Mesendoderm (in vitro differentiated cells): Measurements from ENCODE around the gene AJM1.
A peak's percentile ranks its signal among the peaks of the same experiment; 100 is the strongest.

Experiments used
- DNase-seq: peaks from one replicate; pipeline ENCODE4 v3.0.0; 2013
- H2AK5ac ChIP-seq: 2 replicates; pipeline ENCODE4 v1.6.1; 2013; ENCODE audit warnings: low read length, inconsistent platforms
- H2BK120ac ChIP-seq: 2 replicates; pipeline ENCODE4 v1.6.1; 2013; ENCODE audit warnings: low read depth, mild to moderate bottlenecking, low read length, moderate library complexity, mixed read lengths
- H2BK15ac ChIP-seq: replicated peaks from 2 replicates; pipeline ENCODE4 v1.6.1; 2013; ENCODE audit warnings: low read depth, mild to moderate bottlenecking, moderate library complexity
- H2BK5ac ChIP-seq: 2 replicates; pipeline ENCODE4 v1.6.1; 2013; ENCODE audit warnings: low read length, inconsistent platforms
- H3K18ac ChIP-seq: 2 replicates; pipeline ENCODE4 v1.6.1; 2013; ENCODE audit warnings: mild to moderate bottlenecking, low read length, mixed read lengths
- H3K23ac ChIP-seq: one replicate; pipeline ENCODE4 v1.6.1; 2013; ENCODE audit warnings: low read length
- H3K27ac ChIP-seq: 2 replicates; pipeline ENCODE4 v1.5.1; 2013; ENCODE audit warnings: low read depth, mild to moderate bottlenecking, inconsistent platforms, low read length, moderate library complexity
- H3K27me3 ChIP-seq: 2 replicates; pipeline ENCODE4 v1.6.1; 2013; ENCODE audit warnings: low read length, control low read depth, mild to moderate bottlenecking, inconsistent platforms; ENCODE audit not compliant: insufficient read depth, poor library complexity
- H3K36me3 ChIP-seq: 2 replicates; pipeline ENCODE4 v1.6.1; 2013; ENCODE audit warnings: low read length, inconsistent platforms; ENCODE audit not compliant: control insufficient read depth, insufficient read depth
- H3K4ac ChIP-seq: one replicate; pipeline ENCODE4 v1.6.1; 2013; ENCODE audit warnings: low read depth, mild to moderate bottlenecking, low read length, moderate library complexity
- H3K4me1 ChIP-seq: 2 replicates; pipeline ENCODE4 v1.6.1; 2013; ENCODE audit warnings: low read depth, low read length, inconsistent platforms; ENCODE audit not compliant: control insufficient read depth
- H3K4me2 ChIP-seq: 2 replicates; pipeline ENCODE4 v1.6.1; 2013; ENCODE audit warnings: low read length
- H3K4me3 ChIP-seq: 2 replicates; pipeline ENCODE4 v1.5.1; 2013; ENCODE audit warnings: mild to moderate bottlenecking, low read length
- H3K56ac ChIP-seq: one replicate; pipeline ENCODE4 v1.6.1; 2013; ENCODE audit warnings: low read length
- H3K79me1 ChIP-seq: 2 replicates; pipeline ENCODE4 v1.6.1; 2013; ENCODE audit warnings: low read length, inconsistent platforms
- H3K79me2 ChIP-seq: 2 replicates; pipeline ENCODE4 v1.6.1; 2013; ENCODE audit warnings: mild to moderate bottlenecking, low read length; ENCODE audit not compliant: control insufficient read depth, insufficient read depth
- H3K9ac ChIP-seq: 2 replicates; pipeline ENCODE4 v1.6.1; 2013; ENCODE audit warnings: low read length, inconsistent platforms
- H4K5ac ChIP-seq: one replicate; pipeline ENCODE4 v1.6.1; 2013; ENCODE audit warnings: low read length
- H4K8ac ChIP-seq: one replicate; pipeline ENCODE4 v1.6.1; 2013; ENCODE audit warnings: low read depth, mild to moderate bottlenecking, control low read depth, low read length, moderate library complexity
- WGBS: extraction: QIAGEN DNeasy Blood & Tissue Kit; methylation state at CpG from one replicate; pipeline ENCODE4 v1.1.7; 2013; ENCODE audit warnings: low lambda C conversion rate, missing lambda C conversion rate; ENCODE audit not compliant: insufficient coverage; ENCODE audit errors: extremely low coverage; 5-methylcytosine and 5-hydroxymethylcytosine counted together

Gene AJM1

GRCh38 chr9:136815422-136815782 is 26.9 kb upstream of the AJM1 start:
- no peak overlapping the region for H3K9ac ChIP-seq
- H2AK5ac ChIP-seq: no peak overlapping the region
- no peak overlapping the region for H3K4me3 ChIP-seq
- no peak overlapping the region for H3K56ac ChIP-seq
- no peak overlapping the region for H2BK120ac ChIP-seq
- H3K4ac ChIP-seq: no peak overlapping the region
- H3K36me3 ChIP-seq: peaks cover 6% of the 10 kb centered on the region
- H4K8ac ChIP-seq: no peak overlapping the region
- no peak overlapping the region for H3K27ac ChIP-seq
- no peak overlapping the region for H3K18ac ChIP-seq
- no peak overlapping the region for H2BK15ac ChIP-seq
- no peak overlapping the region for H3K4me2 ChIP-seq
- no CpG with 5 or more reads among the region's 1 CpG for WGBS
- no peaks in the 10 kb centered on the region for H3K4me1 ChIP-seq
- H3K27me3 ChIP-seq: no peaks in the 10 kb centered on the region
- H4K5ac ChIP-seq: no peak overlapping the region
- H2BK5ac ChIP-seq: no peak overlapping the region
- DNase-seq: no peak
- no peak overlapping the region for H3K23ac ChIP-seq
- H3K79me1 ChIP-seq: peaks cover 21% of the 10 kb centered on the region
- H3K79me2 ChIP-seq: peaks cover 27% of the 10 kb centered on the region

GRCh38 chr9:136820971-136821825 is 21.1 kb upstream of the AJM1 start:
- peaks cover 7% of the 10 kb centered on the region for H3K36me3 ChIP-seq
- H2AK5ac ChIP-seq: no peak overlapping the region
- H3K79me2 ChIP-seq: peaks cover 4% of the 10 kb centered on the region
- peak overlapping the region; percentile 22 for H3K27ac ChIP-seq
- no peak overlapping the region for H2BK15ac ChIP-seq
- peak overlapping the region; percentile 24 for H3K23ac ChIP-seq
- peak overlapping the region; percentile 33 for H3K18ac ChIP-seq
- WGBS: no CpG with 5 or more reads among the region's 83 CpGs
- no peak overlapping the region for H3K4ac ChIP-seq
- H3K4me2 ChIP-seq: peak overlapping the region; percentile 17
- H3K4me3 ChIP-seq: no peak overlapping the region
- H3K56ac ChIP-seq: peak overlapping the region; percentile 51
- H4K8ac ChIP-seq: no peak overlapping the region
- H2BK120ac ChIP-seq: no peak overlapping the region
- DNase-seq: peak; percentile 47
- H3K4me1 ChIP-seq: no peaks in the 10 kb centered on the region
- peak overlapping the region; percentile 77 for H3K9ac ChIP-seq
- no peak overlapping the region for H2BK5ac ChIP-seq
- H4K5ac ChIP-seq: no peak overlapping the region
- peaks cover 9% of the 10 kb centered on the region for H3K79me1 ChIP-seq
- no peaks in the 10 kb centered on the region for H3K27me3 ChIP-seq

GRCh38 chr9:136821826-136822544 is 20.3 kb upstream of the AJM1 start:
- Histone ChIP-seq H3K27me3 (no peaks in the 10 kb centered on the region), H2BK15ac (no peak overlapping the region), H3K79me2 (peaks cover 4% of the 10 kb centered on the region), H3K4me3 (no peak overlapping the region), H3K18ac (peak overlapping the region; percentile 33), H3K4me2 (peak overlapping the region; percentile 5), H3K27ac (peak overlapping the region; percentile 22), H4K8ac (no peak overlapping the region), H3K36me3 (peaks cover 7% of the 10 kb centered on the region), H2AK5ac (no peak overlapping the region), H3K23ac (peak overlapping the region; percentile 24), H3K56ac (peak overlapping the region; percentile 51), H3K4me1 (no peaks in the 10 kb centered on the region), H3K79me1 (peaks cover 9% of the 10 kb centered on the region), H3K4ac (no peak overlapping the region), H3K9ac (peak overlapping the region; percentile 77), H2BK120ac (no peak overlapping the region), H4K5ac (no peak overlapping the region), H2BK5ac (no peak overlapping the region)
- no CpG with 5 or more reads among the region's 42 CpGs for WGBS
- no peak for DNase-seq

- no peak for DNase-seq
- no CpG with 5 or more reads among the region's 30 CpGs for WGBS
- no peak overlapping the region for H3K4ac ChIP-seq
These were observed 18.9 kb upstream of the AJM1 start for GRCh38 chr9:136823136-136824046.

GRCh38 chr9:136824496-136825225 is 17.6 kb upstream of the AJM1 start:
- no peak overlapping the region for H3K4me2 ChIP-seq
- H3K18ac ChIP-seq: no peak overlapping the region
- H3K79me1 ChIP-seq: peaks cover 8% of the 10 kb centered on the region
- H3K4ac ChIP-seq: no peak overlapping the region
- peaks cover 19% of the 10 kb centered on the region for H3K36me3 ChIP-seq
- H2BK15ac ChIP-seq: no peak overlapping the region
- no peak overlapping the region for H3K56ac ChIP-seq
- H3K4me3 ChIP-seq: no peak overlapping the region
- H3K23ac ChIP-seq: no peak overlapping the region
- no peaks in the 10 kb centered on the region for H3K4me1 ChIP-seq
- no peak overlapping the region for H4K5ac ChIP-seq
- WGBS: no CpG with 5 or more reads among the region's 21 CpGs
- H4K8ac ChIP-seq: no peak overlapping the region
- no peak overlapping the region for H2BK120ac ChIP-seq
- H3K27me3 ChIP-seq: no peaks in the 10 kb centered on the region
- no peak overlapping the region for H2BK5ac ChIP-seq
- H3K79me2 ChIP-seq: peaks cover 4% of the 10 kb centered on the region
- no peak overlapping the region for H2AK5ac ChIP-seq
- DNase-seq: no peak
- no peak overlapping the region for H3K9ac ChIP-seq
- H3K27ac ChIP-seq: no peak overlapping the region

More at GRCh38 chr9:136823136-136824046, 18.9 kb upstream of the AJM1 start:
- no peak overlapping the region for H2AK5ac ChIP-seq
- H3K27ac ChIP-seq: no peak overlapping the region
- H3K4me1 ChIP-seq: no peaks in the 10 kb centered on the region
- no peak overlapping the region for H3K4me2 ChIP-seq
- H3K56ac ChIP-seq: no peak overlapping the region
- no peak overlapping the region for H3K18ac ChIP-seq
- no peaks in the 10 kb centered on the region for H3K27me3 ChIP-seq
- H3K9ac ChIP-seq: no peak overlapping the region
- no peak overlapping the region for H4K8ac ChIP-seq
- H3K79me1 ChIP-seq: peaks cover 9% of the 10 kb centered on the region
- H3K79me2 ChIP-seq: peaks cover 4% of the 10 kb centered on the region
- H2BK120ac ChIP-seq: no peak overlapping the region
- H3K23ac ChIP-seq: no peak overlapping the region
- no peak overlapping the region for H2BK15ac ChIP-seq
- H3K4me3 ChIP-seq: no peak overlapping the region
- no peak overlapping the region for H2BK5ac ChIP-seq
- H4K5ac ChIP-seq: no peak overlapping the region
- H3K36me3 ChIP-seq: peaks cover 9% of the 10 kb centered on the region
